ENCODE data around the gene ZNF699.
A peak's percentile ranks its signal among the peaks of the same experiment; 100 is the strongest.

ZNF699 gene

GRCh38 chr19:9329999-9330398 lies 20.4 kb upstream of the ZNF699 start:
- Histone ChIP-seq H4K8ac (ENCODE audit: low read depth, low read length) (no peak overlapping the region), H2BK120ac (ENCODE audit: insufficient read depth, low read length, poor library complexity) (no peak overlapping the region), H3K14ac (ENCODE audit: low read length) (no peak overlapping the region), H4K12ac (ENCODE audit: low read depth, low read length) (no peak overlapping the region), H3K79me1 (ENCODE audit: low read length) (no peaks in the 10 kb centered on the region), H3K4ac (ENCODE audit: low read depth, low read length) (no peak overlapping the region), H3K79me2 (ENCODE audit: control insufficient read depth, insufficient read depth, low read length, poor library complexity) (no peaks in the 10 kb centered on the region), H2BK5ac (ENCODE audit: low read depth, low read length, poor library complexity) (no peak overlapping the region), H2AK5ac (ENCODE audit: low read length) (no peak overlapping the region), H3K9ac (ENCODE audit: low read length) (no peak overlapping the region), H3K9me3 (ENCODE audit: insufficient read depth, low read depth, low read length) (peaks cover 12% of the 10 kb centered on the region), H3K27ac (ENCODE audit: low read depth, low read length) (no peak overlapping the region), H3K27me3 (ENCODE audit: insufficient read depth, low read length) (no peaks in the 10 kb centered on the region), H3K4me1 (ENCODE audit: control insufficient read depth in 1 of 2, insufficient read depth in 2 of 2, low read length in 2 of 2) (no peaks in the 10 kb centered on the region), H3K36me3 (ENCODE audit: control insufficient read depth in 1 of 2, insufficient read depth in 2 of 2, low read length in 2 of 2) (peaks cover 10 to 12% of the 10 kb centered on the region in 2 experiments), H3K23ac (ENCODE audit: low read length) (no peak overlapping the region), H3K4me2 (ENCODE audit: low read length) (no peak overlapping the region), H2BK12ac (ENCODE audit: low read length) (no peak overlapping the region), H3K18ac (ENCODE audit: low read length) (no peak overlapping the region), H3K4me3 (ENCODE audit: low read depth, low read length) (no peak overlapping the region), H2AFZ (ENCODE audit: insufficient read depth, low read length, poor library complexity) (no peak overlapping the region), H4K91ac (ENCODE audit: low read depth, low read length) (no peak overlapping the region)
- DNase-seq: no peak

GRCh38 chr19:9324584-9324962 lies 14.9 kb upstream of the ZNF699 start:
- Histone ChIP-seq H4K91ac (ENCODE audit: low read depth, low read length) (peak overlapping the region; percentile 53), H3K23ac (ENCODE audit: low read length) (no peak overlapping the region), H3K27me3 (ENCODE audit: insufficient read depth, low read length) (no peaks in the 10 kb centered on the region), H4K8ac (ENCODE audit: low read depth, low read length) (peak overlapping the region; percentile 89), H3K9me3 (ENCODE audit: insufficient read depth, low read depth, low read length) (peaks cover 11% of the 10 kb centered on the region), H2AFZ (ENCODE audit: insufficient read depth, low read length, poor library complexity) (peak overlapping the region; percentile 79), H3K4me2 (ENCODE audit: low read length) (peak overlapping the region; percentile 58), H3K79me2 (ENCODE audit: control insufficient read depth, insufficient read depth, low read length, poor library complexity) (peaks cover 2% of the 10 kb centered on the region), H3K9ac (ENCODE audit: low read length) (peak overlapping the region; percentile 83), H2BK12ac (ENCODE audit: low read length) (no peak overlapping the region), H2BK5ac (ENCODE audit: low read depth, low read length, poor library complexity) (no peak overlapping the region), H4K12ac (ENCODE audit: low read depth, low read length) (peak overlapping the region; percentile 87), H3K18ac (ENCODE audit: low read length) (no peak overlapping the region), H3K79me1 (ENCODE audit: low read length) (peaks cover 5% of the 10 kb centered on the region), H3K4me1 (ENCODE audit: control insufficient read depth in 1 of 2, insufficient read depth in 2 of 2, low read length in 2 of 2) (peaks cover 0 to 4% of the 10 kb centered on the region in 2 experiments), H3K36me3 (ENCODE audit: control insufficient read depth in 1 of 2, insufficient read depth in 2 of 2, low read length in 2 of 2) (peaks cover 4 to 8% of the 10 kb centered on the region in 2 experiments), H3K4ac (ENCODE audit: low read depth, low read length) (peak overlapping the region; percentile 39), H3K27ac (ENCODE audit: low read depth, low read length) (no peak overlapping the region), H2BK120ac (ENCODE audit: insufficient read depth, low read length, poor library complexity) (no peak overlapping the region), H3K4me3 (ENCODE audit: low read depth, low read length) (peak overlapping the region; percentile 79), H2AK5ac (ENCODE audit: low read length) (no peak overlapping the region), H3K14ac (ENCODE audit: low read length) (peak overlapping the region; percentile 46)
- no peak for DNase-seq
- WGBS (ENCODE audit: extremely low coverage, insufficient coverage, insufficient read length): no CpG with 5 or more reads among the region's 9 CpGs

- Histone ChIP-seq H3K4me3 (ENCODE audit: low read depth, low read length) (peak within 1 kb of the TSS; percentile 79), H3K14ac (ENCODE audit: low read length) (peak within 1 kb of the TSS; percentile 46), H2BK12ac (ENCODE audit: low read length) (no peak within 1 kb of the TSS), H2BK5ac (ENCODE audit: low read depth, low read length, poor library complexity) (peak within 1 kb of the TSS; percentile 23), H3K9ac (ENCODE audit: low read length) (peak within 1 kb of the TSS; percentile 83), H3K4me1 (ENCODE audit: control insufficient read depth in 1 of 2, insufficient read depth in 2 of 2, low read length in 2 of 2) (peaks cover 0 to 4% of the 10 kb centered on the region in 2 experiments), H2AK5ac (ENCODE audit: low read length) (no peak within 1 kb of the TSS), H4K8ac (ENCODE audit: low read depth, low read length) (peak within 1 kb of the TSS; percentile 89), H3K79me2 (ENCODE audit: control insufficient read depth, insufficient read depth, low read length, poor library complexity) (peaks cover 2% of the 10 kb centered on the region), H2BK120ac (ENCODE audit: insufficient read depth, low read length, poor library complexity) (peak within 1 kb of the TSS; percentile 36), H3K36me3 (ENCODE audit: control insufficient read depth in 1 of 2, insufficient read depth in 2 of 2, low read length in 2 of 2) (peaks cover 4 to 8% of the 10 kb centered on the region in 2 experiments), H3K4ac (ENCODE audit: low read depth, low read length) (peak within 1 kb of the TSS; percentile 39), H2AFZ (ENCODE audit: insufficient read depth, low read length, poor library complexity) (peak within 1 kb of the TSS; percentile 79), H4K91ac (ENCODE audit: low read depth, low read length) (peak within 1 kb of the TSS; percentile 53), H4K12ac (ENCODE audit: low read depth, low read length) (peak within 1 kb of the TSS; percentile 87), H3K23ac (ENCODE audit: low read length) (no peak within 1 kb of the TSS), H3K18ac (ENCODE audit: low read length) (peak within 1 kb of the TSS; percentile 74), H3K27ac (ENCODE audit: low read depth, low read length) (peak within 1 kb of the TSS; percentile 54), H3K4me2 (ENCODE audit: low read length) (peak within 1 kb of the TSS; percentile 84), H3K27me3 (ENCODE audit: insufficient read depth, low read length) (no peaks in the 10 kb centered on the region), H3K79me1 (ENCODE audit: low read length) (peaks cover 5% of the 10 kb centered on the region), H3K9me3 (ENCODE audit: insufficient read depth, low read depth, low read length) (peaks cover 11% of the 10 kb centered on the region)
- peak; percentile 96 to 99 for DNase-seq
- no CpG with 5 or more reads among the region's 48 CpGs for WGBS (ENCODE audit: extremely low coverage, insufficient coverage, insufficient read length)
These were observed 14.4 kb upstream of the ZNF699 start, which contains the start of gene ZNF559 for GRCh38 chr19:9323919-9324583. TSS of gene ZNF559 (plus strand) at chr19:9324179. CDS start at chr19:9338550, 14,371 bp downstream.

GRCh38 chr19:9323557-9323918 lies 13.9 kb upstream of the ZNF699 start:
- Histone ChIP-seq H3K79me2 (ENCODE audit: control insufficient read depth, insufficient read depth, low read length, poor library complexity) (peaks cover 2% of the 10 kb centered on the region), H4K8ac (ENCODE audit: low read depth, low read length) (peak overlapping the region; percentile 55), H3K79me1 (ENCODE audit: low read length) (peaks cover 5% of the 10 kb centered on the region), H2BK120ac (ENCODE audit: insufficient read depth, low read length, poor library complexity) (no peak overlapping the region), H3K14ac (ENCODE audit: low read length) (no peak overlapping the region), H2AFZ (ENCODE audit: insufficient read depth, low read length, poor library complexity) (peak overlapping the region; percentile 66), H3K4me2 (ENCODE audit: low read length) (peak overlapping the region; percentile 84), H3K36me3 (ENCODE audit: control insufficient read depth in 1 of 2, insufficient read depth in 2 of 2, low read length in 2 of 2) (peaks cover 3 to 7% of the 10 kb centered on the region in 2 experiments), H3K4me3 (ENCODE audit: low read depth, low read length) (no peak overlapping the region), H3K9me3 (ENCODE audit: insufficient read depth, low read depth, low read length) (peaks cover 12% of the 10 kb centered on the region), H4K91ac (ENCODE audit: low read depth, low read length) (no peak overlapping the region), H3K4ac (ENCODE audit: low read depth, low read length) (no peak overlapping the region), H4K12ac (ENCODE audit: low read depth, low read length) (no peak overlapping the region), H3K18ac (ENCODE audit: low read length) (no peak overlapping the region), H3K23ac (ENCODE audit: low read length) (no peak overlapping the region), H3K4me1 (ENCODE audit: control insufficient read depth in 1 of 2, insufficient read depth in 2 of 2, low read length in 2 of 2) (peaks cover 0 to 4% of the 10 kb centered on the region in 2 experiments), H2BK5ac (ENCODE audit: low read depth, low read length, poor library complexity) (no peak overlapping the region), H3K27me3 (ENCODE audit: insufficient read depth, low read length) (no peaks in the 10 kb centered on the region), H3K9ac (ENCODE audit: low read length) (no peak overlapping the region), H2AK5ac (ENCODE audit: low read length) (no peak overlapping the region), H3K27ac (ENCODE audit: low read depth, low read length) (peak overlapping the region; percentile 54), H2BK12ac (ENCODE audit: low read length) (no peak overlapping the region)
- WGBS (ENCODE audit: extremely low coverage, insufficient coverage, insufficient read length): no CpG with 5 or more reads among the region's 9 CpGs
- peak; percentile 50 to 77 for DNase-seq
